ENCODE data around the gene SGPL1.
"Not testable (repeated sequence)": the region's sequence is repeated elsewhere in the genome, so short reads cannot be mapped to it uniquely, and the experiment has no call there.

The SGPL1 gene

GRCh38 chr10:70843333-70843732, 27.6 kb downstream of the SGPL1 start:
- DNase-seq (ENCODE audit: low spot score) (no peak), FAIRE-seq (no peak)

- DNase-seq (ENCODE audit: low spot score) (no peak), FAIRE-seq (no peak)
These were observed 28.2 kb downstream of the SGPL1 start for GRCh38 chr10:70843776-70844489.

- no peak for FAIRE-seq
- DNase-seq (ENCODE audit: low spot score): no peak
These were observed 29.5 kb downstream of the SGPL1 start for GRCh38 chr10:70845256-70845655.

- no peak for DNase-seq (ENCODE audit: low spot score)
- no peak for FAIRE-seq
These were observed 30.1 kb downstream of the SGPL1 start for GRCh38 chr10:70845816-70846215.

- FAIRE-seq (no peak), DNase-seq (ENCODE audit: low spot score) (no peak)
These were observed 31.0 kb downstream of the SGPL1 start for GRCh38 chr10:70846795-70847194.

- DNase-seq (ENCODE audit: low spot score) (no peak), FAIRE-seq (no peak)
These were observed 32.1 kb downstream of the SGPL1 start for GRCh38 chr10:70847659-70848360.

- FAIRE-seq: peak; percentile 83
- peak; percentile 84 for DNase-seq (ENCODE audit: low spot score)
These were observed 33.9 kb downstream of the SGPL1 start for GRCh38 chr10:70849582-70850016.

- DNase-seq (ENCODE audit: low spot score) (no peak), FAIRE-seq (no peak)
These were observed 34.3 kb downstream of the SGPL1 start for GRCh38 chr10:70850097-70850496.

- FAIRE-seq: no peak
- DNase-seq (ENCODE audit: low spot score): no peak
These were observed 36.1 kb downstream of the SGPL1 start for GRCh38 chr10:70851597-70852475.

GRCh38 chr10:70853038-70853437, 37.3 kb downstream of the SGPL1 start:
- DNase-seq (ENCODE audit: low spot score) (no peak), FAIRE-seq (no peak)

- DNase-seq (ENCODE audit: low spot score) (no peak), FAIRE-seq (no peak)
These were observed 37.7 kb downstream of the SGPL1 start for GRCh38 chr10:70853457-70853856.

- FAIRE-seq: no peak
- no peak for DNase-seq (ENCODE audit: low spot score)
These were observed 40.7 kb downstream of the SGPL1 start for GRCh38 chr10:70856454-70856853.

- FAIRE-seq: no peak
- DNase-seq (ENCODE audit: low spot score): no peak
These were observed 43.0 kb downstream of the SGPL1 start for GRCh38 chr10:70858759-70859158.

- FAIRE-seq; DNase-seq (ENCODE audit: low spot score): not testable (repeated sequence)
These were observed 45.9 kb downstream of the SGPL1 start for GRCh38 chr10:70861495-70862197.

GRCh38 chr10:70863470-70864160, 47.9 kb downstream of the SGPL1 start:
- no peak for DNase-seq (ENCODE audit: low spot score)
- FAIRE-seq: no peak

- no peak for DNase-seq (ENCODE audit: low spot score)
- FAIRE-seq: no peak
These were observed 49.2 kb downstream of the SGPL1 start for GRCh38 chr10:70864935-70865334.

GRCh38 chr10:70866424-70866823, 50.7 kb downstream of the SGPL1 start:
- peak; percentile 54 for DNase-seq (ENCODE audit: low spot score)
- peak; percentile 60 for FAIRE-seq

- FAIRE-seq (no peak), DNase-seq (ENCODE audit: low spot score) (no peak)
These were observed 56.5 kb downstream of the SGPL1 start for GRCh38 chr10:70872291-70872690.

GRCh38 chr10:70874061-70874460, 58.3 kb downstream of the SGPL1 start:
- DNase-seq (ENCODE audit: low spot score): no peak
- FAIRE-seq: no peak

- DNase-seq (ENCODE audit: low spot score): no peak
- FAIRE-seq: no peak
These were observed 63.5 kb downstream of the SGPL1 start for GRCh38 chr10:70879207-70879606.

- DNase-seq (ENCODE audit: low spot score) (peak; percentile 59), FAIRE-seq (peak; percentile 70)
These were observed 64.4 kb downstream of the SGPL1 start for GRCh38 chr10:70880077-70880534.
